ENCODE measurements around the gene LEFTY1.
A peak's percentile ranks its signal among the peaks of the same experiment; 100 is the strongest.

LEFTY1 gene

DNA sequence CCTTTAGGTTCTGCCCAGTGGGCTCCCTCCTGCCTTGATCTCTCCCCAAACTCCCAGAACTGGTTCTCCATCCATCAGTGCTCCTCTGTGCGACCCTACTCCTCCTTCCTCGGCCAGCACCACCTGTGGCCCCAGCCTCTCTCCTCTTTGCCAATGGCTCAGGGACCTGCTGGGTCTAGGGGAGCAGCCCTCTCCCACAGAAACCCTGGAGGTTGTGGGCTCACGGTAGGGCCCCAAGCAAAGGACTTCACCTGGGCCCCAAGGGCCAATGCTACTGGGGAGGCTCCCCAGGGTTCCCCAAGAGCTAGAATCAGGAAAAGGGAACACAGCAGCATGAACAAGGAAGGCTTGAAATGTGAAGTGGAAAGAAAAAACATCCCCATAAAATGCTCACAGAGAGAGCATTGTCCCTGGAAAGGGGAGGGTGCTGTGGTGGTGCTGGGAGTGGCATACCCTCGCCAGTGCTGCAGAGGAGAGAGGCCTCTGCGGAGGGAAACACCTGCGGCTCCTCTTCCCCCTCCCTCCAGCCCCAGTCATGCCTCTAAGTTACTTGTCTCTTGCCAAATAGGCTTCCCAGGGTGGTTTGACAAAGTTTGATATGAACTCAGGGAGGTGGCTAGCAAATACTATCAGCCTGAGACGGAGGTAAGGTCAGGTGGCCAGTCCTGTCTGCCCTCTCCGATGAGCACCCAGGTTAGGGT, 9.3 kb downstream of the LEFTY1 start:
- H3K27ac ChIP-seq, result no peak overlapping the region
- DNase-seq, result no peak
- H3K4me3 ChIP-seq (ENCODE audit: low read depth, low read length), result no peak overlapping the region
- H3K27me3 ChIP-seq (replicated peaks), result no peaks in the 10 kb centered on the region
- TF ChIP-seq, protein P1, sequence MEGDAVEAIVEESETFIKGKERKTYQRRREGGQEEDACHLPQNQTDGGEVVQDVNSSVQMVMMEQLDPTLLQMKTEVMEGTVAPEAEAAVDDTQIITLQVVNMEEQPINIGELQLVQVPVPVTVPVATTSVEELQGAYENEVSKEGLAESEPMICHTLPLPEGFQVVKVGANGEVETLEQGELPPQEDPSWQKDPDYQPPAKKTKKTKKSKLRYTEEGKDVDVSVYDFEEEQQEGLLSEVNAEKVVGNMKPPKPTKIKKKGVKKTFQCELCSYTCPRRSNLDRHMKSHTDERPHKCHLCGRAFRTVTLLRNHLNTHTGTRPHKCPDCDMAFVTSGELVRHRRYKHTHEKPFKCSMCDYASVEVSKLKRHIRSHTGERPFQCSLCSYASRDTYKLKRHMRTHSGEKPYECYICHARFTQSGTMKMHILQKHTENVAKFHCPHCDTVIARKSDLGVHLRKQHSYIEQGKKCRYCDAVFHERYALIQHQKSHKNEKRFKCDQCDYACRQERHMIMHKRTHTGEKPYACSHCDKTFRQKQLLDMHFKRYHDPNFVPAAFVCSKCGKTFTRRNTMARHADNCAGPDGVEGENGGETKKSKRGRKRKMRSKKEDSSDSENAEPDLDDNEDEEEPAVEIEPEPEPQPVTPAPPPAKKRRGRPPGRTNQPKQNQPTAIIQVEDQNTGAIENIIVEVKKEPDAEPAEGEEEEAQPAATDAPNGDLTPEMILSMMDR (IDR thresholded peaks at IDR 0.05; ENCODE audit: low read depth, low read length, missing control alignments), result no peak
- in situ Hi-C loops (cut with HindIII; ENCODE audit: low pct_ligation_motif_present, low sequenced_read_pairs), result no loop called here
- H3K36me3 ChIP-seq (replicated peaks), result peaks cover 5% of the 10 kb centered on the region

DNA sequence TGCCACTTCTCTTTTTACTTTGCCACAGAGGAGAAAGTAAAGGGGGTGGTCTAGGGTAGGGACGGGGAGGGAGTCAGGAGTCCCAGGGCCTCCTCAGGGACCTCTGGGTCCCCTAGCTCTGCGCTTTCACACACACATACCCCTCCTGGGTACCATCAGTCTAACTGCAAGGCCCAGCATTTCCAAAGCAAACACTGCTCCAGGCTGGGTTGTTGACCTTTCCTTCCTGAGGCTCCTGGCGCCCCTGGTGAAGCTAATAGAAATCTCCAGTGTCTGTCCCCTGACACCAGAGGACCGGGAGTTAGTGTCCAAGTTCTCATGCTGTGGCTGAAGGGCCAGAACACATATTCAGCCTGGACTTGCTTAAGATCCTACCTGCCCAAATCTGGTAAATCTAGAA, 10.7 kb downstream of the LEFTY1 start:
- in situ Hi-C loops (cut with HindIII; ENCODE audit: low pct_ligation_motif_present, low sequenced_read_pairs), result no loop called here
- no peak overlapping the region for H3K4me3 ChIP-seq (ENCODE audit: low read depth, low read length)
- no peak overlapping the region for H3K27ac ChIP-seq
- no peak for DNase-seq
- TF ChIP-seq, protein P1 (IDR thresholded peaks at IDR 0.05; ENCODE audit: low read depth, low read length, missing control alignments), result no peak
- peaks cover 9% of the 10 kb centered on the region for H3K36me3 ChIP-seq (replicated peaks)
- H3K27me3 ChIP-seq (replicated peaks), result no peaks in the 10 kb centered on the region

DNA sequence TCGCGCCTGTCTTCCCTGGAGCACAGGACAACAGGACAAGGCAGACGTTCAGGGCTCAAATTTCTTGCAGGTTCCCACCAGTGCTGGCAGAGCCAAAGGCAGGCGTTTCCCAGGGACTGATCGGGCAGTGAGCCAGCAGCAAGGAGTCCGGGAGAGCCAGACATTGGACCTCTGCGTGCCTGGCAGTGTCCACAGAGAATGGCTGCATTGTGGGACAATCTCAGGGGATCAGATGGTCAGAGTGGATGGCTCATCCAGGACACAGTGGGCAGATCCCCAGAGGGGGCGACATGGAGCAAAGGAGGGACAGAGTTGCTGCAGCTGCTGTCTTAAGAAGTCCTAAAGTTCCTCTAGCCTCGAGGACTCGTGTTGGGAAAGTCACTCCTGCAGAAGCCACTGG, 11.4 kb downstream of the LEFTY1 start:
- Histone ChIP-seq H3K4me3 (ENCODE audit: low read depth, low read length) (no peak overlapping the region), H3K27me3 (replicated peaks) (no peaks in the 10 kb centered on the region), H3K36me3 (replicated peaks) (peaks cover 9% of the 10 kb centered on the region), H3K27ac (no peak overlapping the region)
- TF ChIP-seq, protein P1 (IDR thresholded peaks at IDR 0.05; ENCODE audit: low read depth, low read length, missing control alignments), result peak; percentile 83
- in situ Hi-C loops (cut with HindIII; ENCODE audit: low pct_ligation_motif_present, low sequenced_read_pairs), result no loop called here
- DNase-seq, result peak; percentile 49

DNA sequence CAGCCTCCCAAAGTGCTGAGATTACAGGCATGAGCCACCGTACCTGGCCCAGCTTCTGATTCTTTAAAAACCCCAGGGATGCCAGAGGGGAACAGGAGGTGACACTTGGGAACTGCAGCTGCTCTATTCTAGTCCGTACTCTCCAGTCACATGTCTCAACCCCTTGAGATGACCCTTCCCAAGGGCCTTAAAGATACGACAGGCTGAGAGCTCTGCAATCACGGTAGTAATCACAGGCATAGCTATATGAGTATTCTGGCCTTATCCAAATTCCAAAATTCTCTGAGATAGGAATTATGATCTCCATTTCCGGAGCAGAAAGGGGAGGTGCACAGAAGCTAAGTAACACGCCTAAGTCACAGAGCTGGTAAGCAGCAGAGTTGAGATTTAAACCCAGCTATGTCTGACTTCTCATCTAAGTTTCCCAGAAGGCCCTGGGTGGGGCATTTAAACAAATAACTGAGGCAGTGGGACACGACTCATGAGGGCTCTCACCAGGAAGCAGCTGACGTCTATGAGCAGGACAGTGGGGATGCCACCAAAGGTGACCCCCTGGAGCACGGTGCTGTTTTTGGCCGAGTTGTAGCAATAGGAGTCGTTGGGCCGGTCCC, 11.9 kb downstream of the LEFTY1 start:
- in situ Hi-C loops (cut with HindIII; ENCODE audit: low pct_ligation_motif_present, low sequenced_read_pairs), result no loop called here
- no peak for DNase-seq
- Histone ChIP-seq H3K27me3 (replicated peaks) (no peaks in the 10 kb centered on the region), H3K27ac (no peak overlapping the region), H3K36me3 (replicated peaks) (peaks cover 9% of the 10 kb centered on the region), H3K4me3 (ENCODE audit: low read depth, low read length) (no peak overlapping the region)
- TF ChIP-seq, protein P1 (IDR thresholded peaks at IDR 0.05; ENCODE audit: low read depth, low read length, missing control alignments), result no peak

DNA sequence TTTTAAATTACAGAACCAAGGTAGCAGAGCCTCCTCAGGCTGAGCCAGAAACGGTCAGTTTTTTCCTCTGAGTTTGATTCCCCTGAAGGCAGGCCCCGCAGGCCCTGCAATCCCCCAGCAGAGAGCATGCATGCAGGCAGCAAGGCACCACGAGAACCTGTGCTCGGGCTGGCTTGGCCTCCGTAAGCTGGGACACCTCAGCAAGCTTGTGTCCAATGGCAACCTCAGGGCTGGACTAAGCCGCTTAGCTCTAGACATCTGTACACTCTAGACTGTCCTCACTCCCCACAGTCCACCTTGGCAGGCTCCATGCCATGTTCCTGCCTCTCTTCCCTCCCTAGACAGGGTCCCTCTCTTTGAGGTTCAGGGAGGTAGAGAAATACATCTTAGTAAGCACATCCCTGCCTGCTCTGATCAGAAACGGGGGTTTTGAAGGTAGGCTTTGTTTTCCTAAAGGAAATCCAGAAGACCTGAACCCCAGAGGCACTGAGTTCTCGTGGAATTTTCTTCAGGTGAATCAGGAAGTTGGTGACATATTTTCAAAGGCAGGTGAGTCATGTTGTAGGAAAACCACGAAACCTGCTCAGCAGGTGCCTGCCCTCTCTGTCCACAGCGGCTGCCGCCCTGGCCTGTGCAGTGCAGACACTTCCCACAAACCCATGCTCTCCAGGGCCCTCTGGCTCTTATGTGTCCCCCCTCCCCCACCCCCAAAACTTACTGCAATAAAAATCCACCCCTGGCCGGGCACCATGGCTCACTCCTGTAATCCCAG, 13.7 kb downstream of the LEFTY1 start:
- H3K27me3 ChIP-seq (replicated peaks), result no peaks in the 10 kb centered on the region
- H3K36me3 ChIP-seq (replicated peaks), result peaks cover 9% of the 10 kb centered on the region
- H3K27ac ChIP-seq, result no peak overlapping the region
- in situ Hi-C loops (cut with HindIII; ENCODE audit: low pct_ligation_motif_present, low sequenced_read_pairs), result no loop called here
- TF ChIP-seq, protein P1 (IDR thresholded peaks at IDR 0.05; ENCODE audit: low read depth, low read length, missing control alignments), result no peak
- no peak for DNase-seq
- H3K4me3 ChIP-seq (ENCODE audit: low read depth, low read length), result no peak overlapping the region
